H7 (cell line): Measurements from ENCODE around the gene TCERG1L. TPM values are rescaled to one million over a fixed set of nuclear protein-coding genes. Genes with fewer than 3 reads are reported as not detected.

ENCODE experiments used
- DNase-seq: peaks from one replicate; pipeline ENCODE4 v3.0.0; 2012
- H3K27me3 ChIP-seq: 2 replicates; pipeline ENCODE4 v1.6.0; 2011; ENCODE audit warnings: mild to moderate bottlenecking, low read length; ENCODE audit not compliant: control insufficient read depth, insufficient read depth
- H3K36me3 ChIP-seq: replicated peaks from 2 replicates; pipeline ENCODE4 v1.5.1; 2011; ENCODE audit warnings: low read length; ENCODE audit not compliant: control insufficient read depth, insufficient read depth
- H3K4me3 ChIP-seq: 2 replicates; pipeline ENCODE4 v1.5.1; 2011; ENCODE audit warnings: low read depth, mild to moderate bottlenecking, control low read depth, low read length, moderate library complexity; ENCODE audit not compliant: insufficient read depth
- total RNA-seq: library from RNA; depleted of rRNA; stranded (reverse); fragments of >200 nt; shearing (Covaris generic); gene quantifications from 2 replicates; pipeline ENCODE4 v1.2.3, GENCODE V29; 2014

TCERG1L gene
- total RNA-seq, 1 experiment from 2014 or later = 5.4 TPM

- no peak overlapping the region for H3K4me3 ChIP-seq
- DNase-seq = no peak
- no peaks in the 10 kb centered on the region for H3K27me3 ChIP-seq
- H3K36me3 ChIP-seq = no peaks in the 10 kb centered on the region
Observed at GRCh38 chr10:131223422-131223821, 88.1 kb downstream of the TCERG1L start.

- H3K36me3 ChIP-seq = no peaks in the 10 kb centered on the region
- no peak for DNase-seq
- H3K27me3 ChIP-seq = no peaks in the 10 kb centered on the region
- H3K4me3 ChIP-seq = no peak overlapping the region
Observed at GRCh38 chr10:131222986-131223385, 88.5 kb downstream of the TCERG1L start.

DNA sequence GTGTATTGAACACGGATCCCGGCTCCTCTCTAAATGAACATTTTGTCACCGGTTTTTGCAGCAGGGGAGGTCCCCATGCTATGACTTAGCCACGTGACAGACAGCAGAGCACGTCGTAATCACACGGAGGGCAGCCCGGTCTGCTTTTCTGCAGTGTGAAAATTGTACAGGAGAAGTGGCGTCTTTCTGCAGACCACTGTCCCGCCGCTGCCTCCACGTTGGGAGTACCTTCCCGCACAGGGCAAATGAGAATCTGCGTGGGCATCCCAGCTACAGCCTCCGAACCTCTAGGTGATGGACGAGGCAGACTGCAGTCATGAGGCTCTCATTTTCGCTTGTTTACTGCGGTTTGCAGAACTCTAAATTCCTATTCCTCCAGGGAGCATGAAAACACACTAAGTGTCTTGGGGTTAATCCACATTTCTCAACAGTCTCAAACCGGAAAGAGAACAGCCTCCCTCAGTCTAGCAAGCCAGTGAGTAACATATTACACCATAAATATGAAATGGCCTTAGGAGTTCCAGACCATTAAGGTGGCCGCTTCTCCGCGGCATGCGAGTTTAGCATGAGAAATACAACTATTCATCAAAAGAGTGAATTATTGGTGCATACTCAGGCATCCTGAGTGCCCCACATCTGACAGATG lies 89.8 kb downstream of the TCERG1L start:
- Histone ChIP-seq H3K4me3 (no peak overlapping the region), H3K27me3 (no peaks in the 10 kb centered on the region), H3K36me3 (no peaks in the 10 kb centered on the region)
- no peak for DNase-seq

DNA sequence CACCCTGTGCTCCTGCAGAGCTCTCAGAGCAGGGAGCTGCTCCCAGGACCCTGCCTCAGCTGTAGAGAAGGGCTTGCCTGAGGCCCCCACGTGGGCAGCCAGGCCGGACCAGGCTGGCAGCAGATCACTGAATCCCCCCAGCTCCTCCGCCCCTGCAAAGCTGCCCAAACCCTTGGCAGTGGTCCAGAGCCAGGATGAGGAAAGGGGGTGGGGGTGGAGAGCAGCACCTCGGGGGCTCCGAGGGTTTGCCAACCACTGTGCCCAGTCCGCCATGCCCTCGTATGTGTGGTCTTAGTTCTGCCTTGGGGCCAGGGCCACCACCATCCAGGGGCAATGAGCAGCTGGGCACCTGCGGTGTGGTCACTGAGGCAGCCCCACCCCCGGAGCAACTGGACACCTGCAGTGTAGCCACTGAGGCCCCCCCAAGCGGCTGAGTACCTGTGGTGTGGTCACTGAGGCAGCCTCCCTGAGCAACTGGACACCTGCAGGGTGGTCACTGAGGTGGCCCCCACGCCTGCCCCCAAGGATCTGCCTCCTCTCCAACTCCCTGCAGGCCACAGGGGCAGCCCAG lies 90.8 kb downstream of the TCERG1L start:
- no peaks in the 10 kb centered on the region for H3K27me3 ChIP-seq
- no peaks in the 10 kb centered on the region for H3K36me3 ChIP-seq
- DNase-seq = no peak
- H3K4me3 ChIP-seq = no peak overlapping the region

DNA sequence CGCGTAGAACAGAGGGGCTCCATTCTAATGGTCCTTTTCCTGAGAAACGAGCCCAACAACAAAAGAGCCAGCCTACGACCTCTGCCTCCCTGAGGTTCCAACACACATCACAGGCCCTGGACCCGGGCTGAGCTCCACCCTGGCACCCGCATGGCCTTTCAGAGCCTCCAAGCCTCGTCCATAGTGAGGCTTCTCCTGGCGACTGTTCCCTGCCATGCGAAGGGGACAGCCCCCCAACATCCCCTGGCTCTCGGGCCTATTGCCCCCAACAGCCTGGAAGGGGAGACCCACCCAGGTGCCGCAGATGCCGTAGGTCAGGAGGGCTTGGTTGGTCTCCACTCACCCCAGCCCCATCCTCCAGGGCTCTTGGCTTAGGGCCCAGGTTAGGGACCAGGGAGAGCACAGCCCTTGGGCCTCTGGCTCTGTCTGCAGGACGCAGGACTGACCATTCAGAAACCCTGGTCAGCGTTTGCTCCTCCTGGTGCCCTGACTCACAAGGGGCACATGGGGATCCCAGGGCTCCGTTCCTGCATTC lies 91.5 kb downstream of the TCERG1L start:
- Histone ChIP-seq H3K27me3 (no peaks in the 10 kb centered on the region), H3K36me3 (no peaks in the 10 kb centered on the region), H3K4me3 (no peak overlapping the region)
- DNase-seq = peak; percentile 50

GRCh38 chr10:131219584-131219886 lies 92.0 kb downstream of the TCERG1L start:
- H3K27me3 ChIP-seq = no peaks in the 10 kb centered on the region
- H3K4me3 ChIP-seq = no peak overlapping the region
- peak; percentile 50 for DNase-seq
- H3K36me3 ChIP-seq = no peaks in the 10 kb centered on the region

- Histone ChIP-seq H3K27me3 (no peaks in the 10 kb centered on the region), H3K36me3 (no peaks in the 10 kb centered on the region), H3K4me3 (no peak overlapping the region)
- no peak for DNase-seq
Observed at GRCh38 chr10:131218811-131219583, 92.5 kb downstream of the TCERG1L start.

- no peak for DNase-seq
- H3K4me3 ChIP-seq = no peak overlapping the region
- H3K27me3 ChIP-seq = no peaks in the 10 kb centered on the region
- H3K36me3 ChIP-seq = no peaks in the 10 kb centered on the region
Observed at GRCh38 chr10:131216681-131217230, 94.8 kb downstream of the TCERG1L start.

- Histone ChIP-seq H3K4me3 (no peak overlapping the region), H3K36me3 (no peaks in the 10 kb centered on the region), H3K27me3 (no peaks in the 10 kb centered on the region)
- DNase-seq = no peak
Observed at GRCh38 chr10:131215776-131216175, 95.7 kb downstream of the TCERG1L start.

- DNase-seq = no peak
- no peak overlapping the region for H3K4me3 ChIP-seq
- no peaks in the 10 kb centered on the region for H3K36me3 ChIP-seq
- no peaks in the 10 kb centered on the region for H3K27me3 ChIP-seq
Observed at GRCh38 chr10:131214521-131215244, 96.8 kb downstream of the TCERG1L start.

DNA sequence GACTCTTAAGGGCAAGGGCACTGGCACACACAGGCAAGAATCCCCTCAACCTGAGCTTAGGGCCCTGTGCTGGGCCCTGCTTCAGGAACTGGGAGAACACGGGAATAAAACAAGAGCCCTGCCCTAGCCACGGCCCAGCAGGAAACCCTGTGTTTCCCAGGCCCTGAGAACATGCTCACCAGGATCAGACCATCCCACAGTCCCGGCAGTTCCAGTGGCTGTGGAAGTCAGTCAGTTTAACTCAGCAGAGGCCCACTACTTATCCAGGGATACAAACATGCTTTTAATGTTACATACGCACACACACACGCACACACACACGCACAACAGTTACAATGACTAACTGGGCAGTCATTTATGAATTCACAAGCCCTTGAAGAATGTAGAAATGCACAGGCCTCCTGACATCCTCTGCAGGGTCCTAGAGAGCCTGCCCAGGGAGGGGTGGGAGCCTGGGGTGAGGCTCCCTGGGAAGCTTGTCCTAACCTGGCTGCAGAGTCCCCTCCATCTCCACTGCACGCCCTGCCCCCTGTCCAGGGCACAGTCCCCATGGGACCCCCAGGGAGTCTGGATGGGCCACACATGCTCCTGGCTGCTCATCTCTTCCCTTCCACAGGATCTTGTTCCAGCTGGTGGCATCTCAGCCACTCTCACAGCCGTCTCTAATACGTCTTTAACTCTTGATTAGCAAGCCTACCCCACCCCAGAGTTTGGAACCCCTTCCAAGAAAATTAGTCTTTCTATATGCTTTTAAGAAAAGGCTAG lies 97.6 kb downstream of the TCERG1L start:
- no peak overlapping the region for H3K4me3 ChIP-seq
- no peaks in the 10 kb centered on the region for H3K36me3 ChIP-seq
- no peak for DNase-seq
- H3K27me3 ChIP-seq = no peaks in the 10 kb centered on the region

DNA sequence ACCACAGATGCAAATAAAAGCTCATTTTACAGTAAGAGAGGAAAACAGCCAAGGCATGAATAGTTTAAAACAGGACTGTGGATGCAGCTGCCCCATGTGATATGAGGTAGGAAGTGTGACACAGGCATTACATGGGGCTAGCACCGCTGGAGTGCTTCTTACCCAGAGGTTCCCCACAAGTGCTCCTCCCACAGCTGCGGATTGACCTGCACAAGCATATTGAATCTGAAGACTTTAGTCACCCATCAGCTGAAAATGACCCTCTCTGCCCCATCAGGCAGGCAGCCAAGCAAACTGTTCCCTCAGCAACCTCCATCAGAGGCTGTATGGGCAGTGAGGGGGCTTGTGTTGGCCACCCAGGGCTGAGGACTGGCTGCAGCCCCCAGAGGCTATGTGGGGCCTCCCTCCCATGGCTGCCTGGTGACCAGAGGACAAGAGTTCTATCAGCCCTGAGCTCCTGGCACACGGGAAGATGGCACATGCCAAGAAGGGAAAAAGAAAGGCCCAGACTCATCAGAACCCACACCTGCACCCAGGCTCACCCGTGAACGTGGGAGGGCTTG lies 98.7 kb downstream of the TCERG1L start:
- DNase-seq = no peak
- H3K27me3 ChIP-seq = no peaks in the 10 kb centered on the region
- H3K4me3 ChIP-seq = no peak overlapping the region

DNA sequence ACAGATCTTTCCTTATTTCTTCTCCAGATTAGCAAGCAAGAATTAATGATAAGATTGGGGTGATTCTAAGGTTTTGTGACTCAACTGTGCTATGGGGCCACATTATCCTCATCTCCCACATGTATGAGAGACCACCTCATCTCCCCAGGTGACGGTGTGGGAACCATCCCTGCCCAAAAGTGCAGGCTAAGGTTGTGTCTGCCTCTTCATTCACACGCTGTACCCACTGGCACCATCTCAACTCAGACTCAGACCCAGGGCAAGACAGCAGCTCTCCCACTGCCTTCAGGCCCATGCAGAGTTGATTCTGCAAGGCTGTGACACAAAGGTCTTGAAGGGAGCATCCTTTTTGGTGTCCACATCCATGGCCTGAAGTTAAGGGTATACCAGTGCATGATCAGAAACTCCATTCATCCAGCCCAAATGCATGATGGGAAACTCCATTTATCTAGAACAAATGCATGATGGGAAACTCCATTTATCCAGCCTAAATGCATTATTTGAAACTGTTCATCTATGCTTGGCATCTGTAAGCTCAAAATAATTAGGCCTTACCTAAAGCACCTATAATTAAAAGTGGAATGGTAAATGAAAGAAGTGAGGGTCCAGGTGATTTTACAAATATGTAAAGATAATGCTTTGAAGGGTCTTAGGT lies 99.4 kb downstream of the TCERG1L start:
- H3K4me3 ChIP-seq = no peak overlapping the region
- H3K36me3 ChIP-seq = no peaks in the 10 kb centered on the region
- DNase-seq = no peak
- no peaks in the 10 kb centered on the region for H3K27me3 ChIP-seq

More for the DNA sequence above, 98.7 kb downstream of the TCERG1L start:
- H3K36me3 ChIP-seq = no peaks in the 10 kb centered on the region
